Peyer's patch (tissue), 4 donors: Measurements from ENCODE around the gene HRH4. TPM values are rescaled to one million over a fixed set of nuclear protein-coding genes. Genes with fewer than 3 reads are reported as not detected.
A peak's percentile ranks its signal among the peaks of the same experiment; 100 is the strongest.

ENCODE experiments used
- DNase-seq, 3 donors: peaks; one replicate each; pipeline ENCODE4 v3.0.0-alpha.2; 2017 to 2019
- H3K27ac ChIP-seq, 4 donors: fragments of 200-600 bp; sonication (generic); one replicate each; pipeline ENCODE4 v1.5.1; 2016 to 2019
- H3K27me3 ChIP-seq, 2 donors: fragments of 200-600 bp; sonication (generic); one replicate each; pipeline ENCODE4 v1.5.1; 2019
- H3K36me3 ChIP-seq, 3 donors: fragments of 200-600 bp; sonication (generic); one replicate each; pipeline ENCODE4 v1.5.1; 2016 to 2019
- H3K4me1 ChIP-seq, 4 donors: fragments of 200-600 bp; sonication (generic); one replicate each; pipeline ENCODE4 v1.5.1; 2016 to 2019
- H3K4me3 ChIP-seq, 4 donors: fragments of 200-600 bp; sonication (generic); 1 replicate in 3 of 4; 2 replicates in 1 of 4; pipeline ENCODE4 v1.5.1; 2016 to 2019; ENCODE audit warnings: mild to moderate bottlenecking in 1 of 4
- H3K9me3 ChIP-seq, 4 donors: fragments of 200-600 bp; sonication (generic); one replicate each; pipeline ENCODE4 v1.5.1; 2016 to 2019; ENCODE audit warnings: mild to moderate bottlenecking in 1 of 4
- CTCF ChIP-seq, 6 experiments: fragments of 450-650 bp in 4 of 6; fragments of 200-600 bp in 2 of 6; sonication (generic) in 1 of 6; IDR thresholded peaks; one replicate each; pipeline ENCODE4 v1.5.1; 2017 to 2019; ENCODE audit warnings: antibody characterized with exemption in 6 of 6, mild to moderate bottlenecking in 3 of 6, moderate library complexity in 1 of 6
- POLR2A ChIP-seq, 2 donors: fragments of 450-650 bp; IDR thresholded peaks; one replicate each; pipeline ENCODE4 v1.5.1; 2017; ENCODE audit warnings: antibody characterized with exemption in 2 of 2, mild to moderate bottlenecking in 2 of 2, moderate library complexity in 2 of 2
- total RNA-seq, 4 donors: library from RNA; depleted of rRNA; stranded (reverse); fragments of >200 nt; gene quantifications; one replicate each; pipeline ENCODE4 v1.1.0, GENCODE V29; 2016

The HRH4 gene
- total RNA-seq, 4 donors from 2014 or later: not detected

GRCh38 chr18:24421831-24422230 lies 38.6 kb upstream of the HRH4 start:
- DNase-seq: no peak
- no peaks in the 10 kb centered on the region for H3K27me3 ChIP-seq
- H3K27ac ChIP-seq: no peak overlapping the region
- H3K9me3 ChIP-seq: no peaks in the 10 kb centered on the region
- H3K4me3 ChIP-seq: no peak overlapping the region
- TF ChIP-seq POLR2A (IDR thresholded peaks at IDR 0.05): no peak
- no peaks in the 10 kb centered on the region for H3K36me3 ChIP-seq
- H3K4me1 ChIP-seq: no peaks in the 10 kb centered on the region

GRCh38 chr18:24426073-24426397 lies 34.4 kb upstream of the HRH4 start:
- Histone ChIP-seq H3K4me1 (peaks cover 0 to 6% (median 0%) of the 10 kb centered on the region in 4 donors), H3K27ac (peak overlapping the region; percentile 47 to 79 (median 77)), H3K36me3 (no peaks in the 10 kb centered on the region), H3K9me3 (no peaks in the 10 kb centered on the region), H3K27me3 (no peaks in the 10 kb centered on the region), H3K4me3 (peak overlapping the region; percentile 77 to 92 (median 86))
- no peak for DNase-seq
- no peak for TF ChIP-seq POLR2A (IDR thresholded peaks at IDR 0.05)

- TF ChIP-seq CTCF (IDR thresholded peaks at IDR 0.05) (no peak), POLR2A (IDR thresholded peaks at IDR 0.05) (peak; percentile 18 to 44)
- Histone ChIP-seq H3K4me3 (peak within 1 kb of the TSS; percentile 77 to 92 (median 86)), H3K9me3 (no peaks in the 10 kb centered on the region), H3K4me1 (peaks cover 0 to 6% (median 0%) of the 10 kb centered on the region in 4 donors), H3K27ac (peak within 1 kb of the TSS; percentile 47 to 79 (median 77)), H3K36me3 (peaks cover 0 to 3% (median 0%) of the 10 kb centered on the region in 3 donors), H3K27me3 (no peaks in the 10 kb centered on the region)
- DNase-seq: peak; percentile 77 to 91 (median 90)
These were observed 33.8 kb upstream of the HRH4 start, which contains the start of gene IMPACT for GRCh38 chr18:24426398-24427294. TSS of gene IMPACT (plus strand) at chr18:24426670. CDS start at chr18:24426757, 87 bp downstream.

GRCh38 chr18:24427484-24427883 lies 33.0 kb upstream of the HRH4 start:
- TF ChIP-seq CTCF (IDR thresholded peaks at IDR 0.05) (no peak), POLR2A (IDR thresholded peaks at IDR 0.05) (no peak)
- Histone ChIP-seq H3K27me3 (no peaks in the 10 kb centered on the region), H3K4me1 (peaks cover 0 to 6% (median 0%) of the 10 kb centered on the region in 4 donors), H3K4me3 (peak overlapping the region; percentile 77 to 92 (median 86)), H3K9me3 (no peaks in the 10 kb centered on the region), H3K36me3 (peaks cover 0 to 8% (median 0%) of the 10 kb centered on the region in 3 donors), H3K27ac (no peak overlapping the region)
- DNase-seq: no peak

- no peak for TF ChIP-seq POLR2A (IDR thresholded peaks at IDR 0.05)
- peak in 3 of 6 experiments; percentile 12 to 26 (median 20) for TF ChIP-seq CTCF (IDR thresholded peaks at IDR 0.05)
- H3K4me1 ChIP-seq: peaks cover 0 to 6% (median 0%) of the 10 kb centered on the region in 4 donors
- no peaks in the 10 kb centered on the region for H3K9me3 ChIP-seq
- H3K4me3 ChIP-seq: no peak overlapping the region
- no peak overlapping the region for H3K27ac ChIP-seq
- peaks cover 0 to 12% (median 0%) of the 10 kb centered on the region in 3 donors for H3K36me3 ChIP-seq
- no peak for DNase-seq
- H3K27me3 ChIP-seq: no peaks in the 10 kb centered on the region
These were observed 31.7 kb upstream of the HRH4 start for GRCh38 chr18:24428709-24429108.

GRCh38 chr18:24429188-24429587 lies 31.2 kb upstream of the HRH4 start:
- H3K27me3 ChIP-seq: no peaks in the 10 kb centered on the region
- no peaks in the 10 kb centered on the region for H3K9me3 ChIP-seq
- H3K27ac ChIP-seq: no peak overlapping the region
- TF ChIP-seq POLR2A (IDR thresholded peaks at IDR 0.05) (no peak), CTCF (IDR thresholded peaks at IDR 0.05) (no peak)
- no peak for DNase-seq
- H3K4me1 ChIP-seq: peaks cover 0 to 6% (median 0%) of the 10 kb centered on the region in 4 donors
- no peak overlapping the region for H3K4me3 ChIP-seq
- peaks cover 0 to 12% (median 0%) of the 10 kb centered on the region in 3 donors for H3K36me3 ChIP-seq
